GM12878 (cell line): ENCODE results near the gene PHYKPL. TPM values are rescaled to one million over a fixed set of nuclear protein-coding genes. Genes with fewer than 3 reads are reported as not detected.

Source experiments
- ATAC-seq: fragments of 200-7000 bp; cut with Tn5 transposase; 3 replicates; pipeline ENCODE4 v1.9.1; 2020; ENCODE audit warnings: mild to moderate bottlenecking, moderate library complexity
- BruUV-seq: library from RNA; stranded (reverse); fragments of 400-500 nt; replicated peaks from 2 replicates; lab custom pipeline; 2021; lab: Mats Ljungman, UMichigan
- CTCF ChIA-PET: fragments of 300-600 bp; sonication (Branson Sonifier 250); formaldehyde crosslinking; extraction: SDS; loops from one replicate; lab custom pipeline; 2021; ENCODE audit warnings: inconsistent platforms; lab: Yijun Ruan, JAX
- POLR2A ChIA-PET: fragments of 350-600 bp; formaldehyde crosslinking; extraction: SDS; loops from one replicate; lab custom pipeline; 2021; ENCODE audit warnings: inconsistent platforms; lab: Charles Lee
- RAD21 ChIA-PET: fragments of 300-600 bp; sonication (Branson Sonifier 250); formaldehyde crosslinking; loops from one replicate; lab custom pipeline; 2023; ENCODE audit warnings: antibody characterized with exemption; ENCODE audit not compliant: unreplicated experiment; lab: Charles Lee
- SMC1A ChIA-PET: fragments of 300-600 bp; sonication (Branson Sonifier 250); formaldehyde crosslinking; loops from one replicate; lab custom pipeline; 2023; ENCODE audit not compliant: unreplicated experiment, uncharacterized antibody; lab: Charles Lee
- DNase-seq: peaks from one replicate; pipeline ENCODE4 v3.0.0-alpha.2; 2011; ENCODE audit warnings: low read depth, low spot score
- FAIRE-seq: peaks from 3 replicates; lab custom pipeline; 2011; peaks lifted over from hg19 to GRCh38; lab: Jason Lieb, UNC
- H2AFZ ChIP-seq: 2 replicates; pipeline ENCODE4 v1.6.0; 2011; ENCODE audit warnings: low read depth, low read length, control low read depth; ENCODE audit not compliant: control insufficient read depth
- H3K27ac ChIP-seq: 2 replicates; pipeline ENCODE4 v1.5.1; 2011; ENCODE audit warnings: control low read depth; ENCODE audit not compliant: control insufficient read depth, insufficient read depth
- H3K27me3 ChIP-seq, 2 experiments: replicated peaks in 1 of 2; 2 replicates each; pipeline versions ENCODE4 v1.6.0 to v1.6.1; 2011; ENCODE audit warnings: low read length in 1 of 2; ENCODE audit not compliant: control insufficient read depth in 2 of 2, insufficient read depth in 2 of 2
- H3K36me3 ChIP-seq, 2 experiments: 2 replicates each; pipeline ENCODE4 v1.5.1; 2011; ENCODE audit warnings: low read length in 1 of 2; ENCODE audit not compliant: control insufficient read depth in 2 of 2, insufficient read depth in 2 of 2
- H3K4me1 ChIP-seq: 2 replicates; pipeline ENCODE4 v1.6.1; 2011; ENCODE audit warnings: mild to moderate bottlenecking, low read length, moderate library complexity, mixed read lengths; ENCODE audit not compliant: control insufficient read depth, insufficient read depth
- H3K4me2 ChIP-seq: 2 replicates; pipeline ENCODE4 v1.6.0; 2011; ENCODE audit warnings: control low read depth; ENCODE audit not compliant: control insufficient read depth, insufficient read depth
- H3K4me3 ChIP-seq: fragments of 200-600 bp; sonication (generic); 2 replicates; pipeline ENCODE4 v1.5.1; 2016
- H3K79me2 ChIP-seq: 2 replicates; pipeline ENCODE4 v1.6.0; 2011; ENCODE audit warnings: low read length; ENCODE audit not compliant: control insufficient read depth, insufficient read depth
- H3K9ac ChIP-seq: 2 replicates; pipeline ENCODE4 v1.8.0; 2011; ENCODE audit warnings: low read length, control low read depth, mixed read lengths; ENCODE audit not compliant: control insufficient read depth, insufficient read depth
- H3K9me3 ChIP-seq: replicated peaks from 3 replicates; pipeline ENCODE4 v1.5.1; 2011; ENCODE audit warnings: mild to moderate bottlenecking, low read length; ENCODE audit not compliant: control insufficient read depth, insufficient read depth
- H4K20me1 ChIP-seq: 2 replicates; pipeline ENCODE4 v1.6.0; 2011; ENCODE audit not compliant: control insufficient read depth, insufficient read depth
- ASH2L ChIP-seq: fragments of 300-600, 200-600 bp; sonication (generic); IDR thresholded peaks from 2 replicates; pipeline ENCODE4 v1.6.1; 2017; ENCODE audit warnings: low read depth, mild to moderate bottlenecking, borderline replicate concordance
- BHLHE40 ChIP-seq, 2 experiments: fragments of 450-650 bp in 1 of 2; IDR thresholded peaks; 2 replicates each; pipeline ENCODE4 v1.6.1; 2011 to 2017; ENCODE audit warnings: low read depth in 2 of 2, borderline replicate concordance in 1 of 2, improper control_type of control experiment in 1 of 2, low read length in 1 of 2, mild to moderate bottlenecking in 1 of 2
- BRCA1 ChIP-seq: IDR thresholded peaks from 2 replicates; pipeline ENCODE4 v1.6.1; 2011; ENCODE audit warnings: low read depth, low read length, improper control_type of control experiment
- HDAC6 ChIP-seq: fragments of 200-600 bp; sonication (generic); IDR thresholded peaks from one replicate; pipeline ENCODE4 v1.8.0; 2017; ENCODE audit warnings: antibody characterized with exemption; ENCODE audit not compliant: unreplicated experiment
- RAD51 ChIP-seq: fragments of 450-650 bp; IDR thresholded peaks from 2 replicates; pipeline ENCODE4 v1.6.1; 2016; ENCODE audit warnings: moderate library complexity, mild to moderate bottlenecking, inconsistent platforms
- USF1 ChIP-seq: IDR thresholded peaks from 2 replicates; pipeline ENCODE4 v1.6.1; 2011; ENCODE audit warnings: borderline replicate concordance, low read depth, mild to moderate bottlenecking, moderate library complexity, mixed read lengths, low read length; ENCODE audit not compliant: insufficient read depth; ENCODE audit errors: extremely low read length
- WRNIP1 ChIP-seq: IDR thresholded peaks from 2 replicates; pipeline ENCODE4 v1.6.1; 2011; ENCODE audit warnings: low read depth, low read length, improper control_type of control experiment, borderline replicate concordance
- ZNF217 ChIP-seq: fragments of 450-650 bp; IDR thresholded peaks from 2 replicates; pipeline ENCODE4 v1.6.1; 2017; ENCODE audit warnings: antibody characterized with exemption, mild to moderate bottlenecking
- ZNF592 ChIP-seq: fragments of 450-650 bp; IDR thresholded peaks from 2 replicates; pipeline ENCODE4 v1.6.1; 2017; ENCODE audit warnings: mild to moderate bottlenecking, moderate library complexity
- WGBS: methylation state at CpG from one replicate; pipeline ENCODE4 v1.1.6; 2016; ENCODE audit warnings: low lambda C conversion rate; ENCODE audit not compliant: insufficient replicate concordance, insufficient coverage; ENCODE audit errors: missing lambda C conversion rate; 5-methylcytosine and 5-hydroxymethylcytosine counted together
- in situ Hi-C: fragments of 300-500 bp; cut with MboI; formaldehyde crosslinking; loops from 9 replicates; pipeline ENCODE4 v1.14.3; 2018; ENCODE audit warnings: mixed read lengths
- intact Hi-C: fragments of 100-400 bp; cut with micrococcal nuclease; formaldehyde crosslinking; loops from one replicate; pipeline ENCODE4 v1.14.2; 2022; ENCODE audit not compliant: unreplicated experiment
- polyA plus RNA-seq, 11 experiments: library from polyadenylated mRNA; depleted of rRNA in 4 of 11; unstranded in 6 of 11; stranded (reverse) in 5 of 11; fragments of >200 nt; fragmentation: Nextera tagmentation in 4 of 11; fragmentation: Illumina TruSeq in 1 of 11; extraction: Ambion mirVana in 4 of 11; extraction: Trizol in 1 of 11; gene quantifications; 1 replicate in 1 of 11; 2 replicates in 10 of 11; pipeline versions ENCODE4 v1.2.1 to v1.2.3, GENCODE V29; 2011 to 2016; ENCODE audit warnings: inconsistent platforms in 2 of 11, missing spikeins in 2 of 11, low read depth in 1 of 11
- total RNA-seq, 4 experiments: library from RNA; depleted of rRNA in 3 of 4; stranded (reverse); fragments of >200 nt in 3 of 4; fragmentation: Illumina TruSeq in 1 of 4; extraction: Trizol in 1 of 4; gene quantifications; 2 replicates each; pipeline versions ENCODE4 v1.2.1 to v1.2.3, GENCODE V29; 2013 to 2021

The PHYKPL gene
- total and polyA plus RNA-seq, 10 of the 15 experiments (the other 5 are each of a cell fraction or from before 2014, with no cell fraction given), result 4.5 to 53.9 (median 25.6) TPM

- Histone ChIP-seq H3K79me2 (peaks cover 6% of the 10 kb centered on the region), H3K4me3 (no peak overlapping the region), H3K36me3 (no peaks in the 10 kb centered on the region), H3K9me3 (no peaks in the 10 kb centered on the region), H3K27ac (no peak overlapping the region), H2AFZ (no peak overlapping the region; the same call in 1 of the 2 replicates), H3K4me1 (peaks cover 51% of the 10 kb centered on the region), H4K20me1 (no peaks in the 10 kb centered on the region), H3K27me3 (no peaks in the 10 kb centered on the region), H3K4me2 (no peak overlapping the region), H3K9ac (no peak overlapping the region)
- intact Hi-C loops (loop anchor here (5.0 kb wide), 1 partner anchor 1256 kb away; no protein-coding TSS in a partner anchor), in situ Hi-C loops (no loop called here)
- ChIA-PET SMC1A (no interaction called here), RAD21 (no interaction called here), CTCF (interaction anchor here (0.6 to 0.9 kb wide), 3 partner anchors 14 to 495 kb away, joined by 3 to 4 read pairs (median 3); no protein-coding TSS in a partner anchor), POLR2A (no interaction called here)
- no peak for DNase-seq
- no peak for TF ChIP-seq BRCA1
- TF ChIP-seq ZNF217, result no peak
- TF ChIP-seq BHLHE40 (IDR thresholded peaks at IDR 0.05; ENCODE audit: borderline replicate concordance in 1 of 2, low read depth in 2 of 2, low read length in 1 of 2), result peak in 1 of 2 experiments; percentile 33; a peak in 1 of 4 replicates
- TF ChIP-seq RAD51, result peak; percentile 70
- no peak for TF ChIP-seq WRNIP1
- TF ChIP-seq HDAC6, result no peak
- no peak for TF ChIP-seq ASH2L
- TF ChIP-seq ZNF592, result no peak
- TF ChIP-seq USF1, result peak; percentile 65
- no peak for ATAC-seq
- no TSS peak for BruUV-seq
- 45% methylated on average over 4 of the region's 4 CpGs for WGBS
- FAIRE-seq, result no peak
Measured at GRCh38 chr5:178236679-178237078, 4.1 kb upstream of the PHYKPL start.
